ENCODE data around the gene GGN. TPM values are rescaled to one million over a fixed set of nuclear protein-coding genes. Genes with fewer than 3 reads are reported as not detected.
"Not testable (repeated sequence)": the region's sequence is repeated elsewhere in the genome, so short reads cannot be mapped to it uniquely, and the experiment has no call there.

GGN gene
- total RNA-seq, 4 donors from 2014 or later, result 0.36 to 1.9 (median 1.5) TPM

- TF ChIP-seq POLR2A (IDR thresholded peaks at IDR 0.05), result no peak
- TF ChIP-seq CTCF (IDR thresholded peaks at IDR 0.05), result no peak
- 63 to 67% methylated on average over 8 of the region's 8 CpGs for WGBS, 2 donors
- no peak for DNase-seq (ENCODE audit: low spot score in 2 of 2)
- no peak overlapping the region for H3K4me3 ChIP-seq (ENCODE audit: low read depth, poor library complexity, severe bottlenecking)
- intact Hi-C loops (cut with DNase I; ENCODE audit: low total_unique reads), result no loop called here
These were observed 29.3 kb upstream of the GGN start for GRCh38 chr19:38417146-38417543.

GRCh38 chr19:38413416-38413815 is 25.6 kb upstream of the GGN start:
- no peak for DNase-seq (ENCODE audit: low spot score in 2 of 2)
- 86 to 88% methylated on average over 6 of the region's 6 CpGs for WGBS, 2 donors

GRCh38 chr19:38412961-38413360 is 25.1 kb upstream of the GGN start:
- TF ChIP-seq CTCF (IDR thresholded peaks at IDR 0.05) (no peak), POLR2A (IDR thresholded peaks at IDR 0.05) (no peak)
- 67 to 70% methylated on average over 10 to 11 of the region's 11 CpGs for WGBS, 2 donors
- intact Hi-C loops (cut with DNase I; ENCODE audit: low total_unique reads), result no loop called here
- DNase-seq (ENCODE audit: low spot score in 2 of 2), result no peak
- H3K4me3 ChIP-seq (ENCODE audit: low read depth, poor library complexity, severe bottlenecking), result no peak overlapping the region

More at GRCh38 chr19:38413416-38413815, 25.6 kb upstream of the GGN start:
- TF ChIP-seq CTCF (IDR thresholded peaks at IDR 0.05) (no peak), POLR2A (IDR thresholded peaks at IDR 0.05) (no peak)
- H3K4me3 ChIP-seq (ENCODE audit: low read depth, poor library complexity, severe bottlenecking), result no peak overlapping the region
- intact Hi-C loops (cut with DNase I; ENCODE audit: low total_unique reads), result no loop called here

- DNase-seq (ENCODE audit: low spot score in 2 of 2), result no peak
- 93 to 95% methylated on average over 8 of the region's 8 CpGs for WGBS, 2 donors
- H3K4me3 ChIP-seq (ENCODE audit: low read depth, poor library complexity, severe bottlenecking), result no peak overlapping the region
- TF ChIP-seq POLR2A (IDR thresholded peaks at IDR 0.05), result no peak
- no peak for TF ChIP-seq CTCF (IDR thresholded peaks at IDR 0.05)
- intact Hi-C loops (cut with DNase I; ENCODE audit: low total_unique reads), result no loop called here
These were observed 24.7 kb upstream of the GGN start for GRCh38 chr19:38412491-38412890.

- intact Hi-C loops (cut with DNase I; ENCODE audit: low total_unique reads); DNase-seq (ENCODE audit: low spot score in 2 of 2); H3K4me3 ChIP-seq (ENCODE audit: low read depth, poor library complexity, severe bottlenecking): not testable (repeated sequence)
- 79 to 83% methylated on average over 5 of the region's 5 CpGs for WGBS, 2 donors
These were observed 24.1 kb upstream of the GGN start for GRCh38 chr19:38411898-38412297.

- TF ChIP-seq CTCF (IDR thresholded peaks at IDR 0.05) (no peak), POLR2A (IDR thresholded peaks at IDR 0.05) (no peak)
- WGBS, 2 donors, result 84 to 86% methylated on average over 12 to 13 of the region's 13 CpGs
- H3K4me3 ChIP-seq (ENCODE audit: low read depth, poor library complexity, severe bottlenecking), result no peak overlapping the region
- intact Hi-C loops (cut with DNase I; ENCODE audit: low total_unique reads), result no loop called here
- no peak for DNase-seq (ENCODE audit: low spot score in 2 of 2)
These were observed 23.3 kb upstream of the GGN start for GRCh38 chr19:38411041-38411712.

- DNase-seq (ENCODE audit: low spot score in 2 of 2); H3K4me3 ChIP-seq (ENCODE audit: low read depth, poor library complexity, severe bottlenecking); intact Hi-C loops (cut with DNase I; ENCODE audit: low total_unique reads): not testable (repeated sequence)
- 78 to 86% methylated on average over 6 of the region's 6 CpGs for WGBS, 2 donors
These were observed 22.6 kb upstream of the GGN start for GRCh38 chr19:38410407-38410806.

All from lower leg skin (tissue), 4 donors.